GM18499 (cell line): ENCODE results near the gene F3.
"Not testable (repeated sequence)": the region's sequence is repeated elsewhere in the genome, so short reads cannot be mapped to it uniquely, and the experiment has no call there.

Source experiments
- ATAC-seq: cut with Tn5 transposase; IDR thresholded peaks from one replicate; pipeline ENCODE4 v1.9.1; 2021; ENCODE audit warnings: moderate number of reproducible peaks; ENCODE audit not compliant: insufficient read depth, unreplicated experiment

The F3 gene

GRCh38 chr1:94541246-94542087 is at the start of gene F3:
F3 (minus strand) TSS chr1:94541759; CDS start chr1:94541636, 123 bp downstream.
- no peak for ATAC-seq

- ATAC-seq: no peak
Measured at GRCh38 chr1:94590203-94591137, 48.9 kb upstream of the F3 start.

- no peak for ATAC-seq
Measured at GRCh38 chr1:94589728-94590127, 48.2 kb upstream of the F3 start.

- no peak for ATAC-seq
Measured at GRCh38 chr1:94582565-94582964, 41.0 kb upstream of the F3 start.

GRCh38 chr1:94580367-94581115 is 39.0 kb upstream of the F3 start:
- ATAC-seq: no peak

GRCh38 chr1:94579876-94580294 is 38.3 kb upstream of the F3 start:
- ATAC-seq: no peak

- no peak for ATAC-seq
Measured at GRCh38 chr1:94578856-94579255, 37.3 kb upstream of the F3 start.

GRCh38 chr1:94573917-94574316 is 32.4 kb upstream of the F3 start:
- not testable (repeated sequence) for ATAC-seq

GRCh38 chr1:94572780-94573179 is 31.2 kb upstream of the F3 start:
- ATAC-seq: no peak

- not testable (repeated sequence) for ATAC-seq
Measured at GRCh38 chr1:94570965-94571364, 29.4 kb upstream of the F3 start.

GRCh38 chr1:94568806-94569205 is 27.2 kb upstream of the F3 start:
- not testable (repeated sequence) for ATAC-seq

GRCh38 chr1:94567975-94568607 is 26.5 kb upstream of the F3 start:
- not testable (repeated sequence) for ATAC-seq

GRCh38 chr1:94566436-94566835 is 24.9 kb upstream of the F3 start:
- ATAC-seq: not testable (repeated sequence)

GRCh38 chr1:94565901-94566300 is 24.3 kb upstream of the F3 start:
- no peak for ATAC-seq

- no peak for ATAC-seq
Measured at GRCh38 chr1:94562519-94563260, 21.1 kb upstream of the F3 start.

- no peak for ATAC-seq
Measured at GRCh38 chr1:94560333-94560732, 18.8 kb upstream of the F3 start.

- no peak for ATAC-seq
Measured at GRCh38 chr1:94559921-94560320, 18.4 kb upstream of the F3 start.

- no peak for ATAC-seq
Measured at GRCh38 chr1:94555091-94555490, 13.5 kb upstream of the F3 start.

GRCh38 chr1:94554580-94554979 is 13.0 kb upstream of the F3 start:
- ATAC-seq: no peak
